ENCODE results near the gene NCSTN.

- TF ChIP-seq CTCF (IDR thresholded peaks at IDR 0.05) (no peak), POLR2AphosphoS5 (IDR thresholded peaks at IDR 0.05) (no peak), POLR2A (IDR thresholded peaks at IDR 0.05; ENCODE audit: low read depth) (no peak), EP300 (IDR thresholded peaks at IDR 0.05) (no peak)
These were observed 63.2 kb downstream of the NCSTN start for GRCh38 chr1:160406131-160406968.

Data from esophagus muscularis mucosa (tissue), 4 donors.